Upper lobe of left lung (tissue), 6 donors: ENCODE data around the gene DRD4. TPM values are rescaled to one million over a fixed set of nuclear protein-coding genes. Genes with fewer than 3 reads are reported as not detected.

Experiments used
- ATAC-seq, 2 donors: fragments of 200-7000 bp; cut with Tn5 transposase; one replicate each; pipeline ENCODE4 v1.9.1; 2022; ENCODE audit warnings: mild to moderate bottlenecking in 2 of 2, moderate library complexity in 2 of 2; ENCODE audit not compliant: low FRiP score in 2 of 2
- DNase-seq, 2 donors: peaks; one replicate each; pipeline ENCODE4 v3.0.0-alpha.2; 2019 to 2020
- H3K27ac ChIP-seq, 4 donors: fragments of 200-600 bp; sonication (generic); one replicate each; pipeline ENCODE4 v1.5.1; 2016 to 2019
- H3K27me3 ChIP-seq, 4 donors: fragments of 200-600 bp; sonication (generic); one replicate each; pipeline ENCODE4 v1.5.1; 2017 to 2019
- H3K36me3 ChIP-seq, 4 donors: fragments of 200-600 bp; sonication (generic); one replicate each; pipeline ENCODE4 v1.5.1; 2016 to 2019
- H3K4me1 ChIP-seq, 4 donors: fragments of 200-600 bp; sonication (generic); one replicate each; pipeline ENCODE4 v1.5.1; 2018 to 2019
- H3K4me3 ChIP-seq, 4 donors: fragments of 200-600 bp; sonication (generic); one replicate each; pipeline ENCODE4 v1.5.1; 2017 to 2019; ENCODE audit warnings: mild to moderate bottlenecking in 2 of 4, moderate library complexity in 1 of 4
- H3K9me3 ChIP-seq, 4 donors: fragments of 200-600 bp; sonication (generic); one replicate each; pipeline ENCODE4 v1.5.1; 2018 to 2019
- EP300 ChIP-seq, 4 donors: sonication (generic); formaldehyde crosslinking; IDR thresholded peaks; one replicate each; pipeline ENCODE4 v1.5.1; 2017; ENCODE audit warnings: antibody characterized with exemption in 4 of 4, control low read depth in 2 of 4
- POLR2A ChIP-seq, 4 donors: fragments of 450-650 bp; IDR thresholded peaks; one replicate each; pipeline ENCODE4 v1.5.1; 2016 to 2017; ENCODE audit warnings: antibody characterized with exemption in 4 of 4, mild to moderate bottlenecking in 2 of 4
- POLR2AphosphoS5 ChIP-seq, 2 donors: sonication (generic); formaldehyde crosslinking; IDR thresholded peaks; one replicate each; pipeline ENCODE4 v1.5.1; 2017; ENCODE audit warnings: antibody characterized with exemption in 2 of 2
- WGBS, 2 donors: methylation state at CpG; one replicate each; pipeline ENCODE4 v1.1.5; 2017 to 2018; 5-methylcytosine and 5-hydroxymethylcytosine counted together
- total RNA-seq, 6 donors: library from RNA; depleted of rRNA in 4 of 6; stranded (reverse); fragments of >200 nt in 4 of 6; gene quantifications; one replicate each; pipeline versions ENCODE4 v1.1.0 to v1.2.1, GENCODE V29; 2016 to 2021
- TF ChIP-seq, protein P1 (sequence below), 6 experiments: fragments of 450-650 bp in 4 of 6; fragments of 200-600 bp in 2 of 6; sonication (generic) in 2 of 6; IDR thresholded peaks; one replicate each; pipeline ENCODE4 v1.5.1; 2016 to 2019; ENCODE audit warnings: antibody characterized with exemption in 6 of 6
- donor health status: DM: no; HTN: no; CAD: no; lungs with moderate emphysema.
- donor health status: DM: no; HTN: yes; CAD: no; lungs with severe emphysema.

The DRD4 gene
- total RNA-seq, 6 donors from 2014 or later, result 0.54 to 4.2 (median 1.5) TPM; not detected in 2

DNA sequence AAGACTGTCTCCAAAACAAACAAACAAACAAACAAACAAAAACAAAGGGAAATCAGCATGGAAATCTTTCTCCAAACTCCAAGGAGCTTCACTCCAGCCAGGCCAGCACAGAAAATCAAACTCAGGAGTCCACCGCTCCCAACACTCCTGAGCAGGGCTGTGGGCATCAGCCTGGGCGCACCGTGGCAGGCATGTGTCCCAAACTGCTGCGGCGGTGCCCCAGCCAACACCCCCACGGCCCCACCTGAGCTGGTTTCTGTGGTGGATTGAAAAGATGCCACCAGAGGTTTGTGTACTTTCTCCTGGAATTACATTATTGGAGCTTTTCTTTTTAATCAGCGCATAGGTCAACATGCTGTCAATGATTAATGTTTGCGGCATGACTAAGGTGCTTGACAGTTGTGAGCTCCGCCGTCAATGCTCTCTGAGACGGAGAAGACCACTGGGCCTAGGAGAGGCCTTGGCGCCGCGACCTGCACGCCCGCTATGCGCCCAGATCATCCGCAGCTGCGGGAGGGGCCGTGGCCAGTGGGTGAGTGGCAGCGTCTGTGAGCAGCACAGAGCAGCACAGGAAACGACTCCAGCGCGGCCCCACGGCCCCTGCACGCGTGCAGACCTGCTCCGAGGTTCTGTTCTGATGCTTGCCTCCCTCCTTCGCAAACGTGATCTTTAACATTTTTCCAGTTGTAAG lies 18.1 kb downstream of the DRD4 start:
- Histone ChIP-seq H3K4me3 (no peak overlapping the region), H3K36me3 (peaks cover 0 to 43% (median 23%) of the 10 kb centered on the region in 4 donors), H3K4me1 (peaks cover 0 to 5% (median 0%) of the 10 kb centered on the region in 4 donors), H3K9me3 (no peaks in the 10 kb centered on the region), H3K27ac (no peak overlapping the region), H3K27me3 (no peaks in the 10 kb centered on the region)
- no peak for TF ChIP-seq POLR2A (IDR thresholded peaks at IDR 0.05)
- TF ChIP-seq, protein P1, sequence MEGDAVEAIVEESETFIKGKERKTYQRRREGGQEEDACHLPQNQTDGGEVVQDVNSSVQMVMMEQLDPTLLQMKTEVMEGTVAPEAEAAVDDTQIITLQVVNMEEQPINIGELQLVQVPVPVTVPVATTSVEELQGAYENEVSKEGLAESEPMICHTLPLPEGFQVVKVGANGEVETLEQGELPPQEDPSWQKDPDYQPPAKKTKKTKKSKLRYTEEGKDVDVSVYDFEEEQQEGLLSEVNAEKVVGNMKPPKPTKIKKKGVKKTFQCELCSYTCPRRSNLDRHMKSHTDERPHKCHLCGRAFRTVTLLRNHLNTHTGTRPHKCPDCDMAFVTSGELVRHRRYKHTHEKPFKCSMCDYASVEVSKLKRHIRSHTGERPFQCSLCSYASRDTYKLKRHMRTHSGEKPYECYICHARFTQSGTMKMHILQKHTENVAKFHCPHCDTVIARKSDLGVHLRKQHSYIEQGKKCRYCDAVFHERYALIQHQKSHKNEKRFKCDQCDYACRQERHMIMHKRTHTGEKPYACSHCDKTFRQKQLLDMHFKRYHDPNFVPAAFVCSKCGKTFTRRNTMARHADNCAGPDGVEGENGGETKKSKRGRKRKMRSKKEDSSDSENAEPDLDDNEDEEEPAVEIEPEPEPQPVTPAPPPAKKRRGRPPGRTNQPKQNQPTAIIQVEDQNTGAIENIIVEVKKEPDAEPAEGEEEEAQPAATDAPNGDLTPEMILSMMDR (IDR thresholded peaks at IDR 0.05), result no peak
- TF ChIP-seq EP300 (IDR thresholded peaks at IDR 0.05), result no peak
- no peak for TF ChIP-seq POLR2AphosphoS5 (IDR thresholded peaks at IDR 0.05)
- ATAC-seq (peak in 1 of 2 donors; percentile 63), DNase-seq (no peak)
- 75 to 76% methylated on average over 30 of the region's 30 CpGs for WGBS, 2 donors

DNA sequence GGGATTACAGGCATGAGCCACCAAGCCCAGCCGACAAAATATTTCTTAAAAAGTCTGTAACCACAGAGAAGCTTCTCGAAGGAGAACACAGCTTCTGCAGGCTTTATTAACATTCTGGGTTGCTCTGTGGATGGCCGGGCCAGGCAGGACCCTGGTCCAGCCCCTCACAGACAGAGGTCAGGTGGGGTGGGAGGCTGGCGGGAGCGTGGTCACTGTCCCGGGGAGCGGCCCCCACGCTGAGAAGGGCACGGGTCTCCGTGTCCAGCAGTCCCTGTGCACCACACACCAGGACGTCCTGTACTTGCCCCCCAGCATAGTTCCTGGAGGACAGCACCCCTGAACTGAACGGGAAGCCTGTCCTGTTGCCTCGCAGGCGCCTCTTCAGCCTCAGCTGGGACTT lies 19.4 kb downstream of the DRD4 start:
- Histone ChIP-seq H3K27me3 (no peaks in the 10 kb centered on the region), H3K36me3 (peaks cover 0 to 45% (median 21%) of the 10 kb centered on the region in 4 donors), H3K9me3 (no peaks in the 10 kb centered on the region), H3K4me1 (peaks cover 0 to 5% (median 0%) of the 10 kb centered on the region in 4 donors), H3K4me3 (no peak overlapping the region), H3K27ac (no peak overlapping the region)
- TF ChIP-seq POLR2A (IDR thresholded peaks at IDR 0.05), result no peak
- TF ChIP-seq, protein P1 (IDR thresholded peaks at IDR 0.05), result no peak
- 96 to 98% methylated on average over 13 to 14 of the region's 14 CpGs for WGBS, 2 donors
- ATAC-seq (no peak), DNase-seq (no peak)

DNA sequence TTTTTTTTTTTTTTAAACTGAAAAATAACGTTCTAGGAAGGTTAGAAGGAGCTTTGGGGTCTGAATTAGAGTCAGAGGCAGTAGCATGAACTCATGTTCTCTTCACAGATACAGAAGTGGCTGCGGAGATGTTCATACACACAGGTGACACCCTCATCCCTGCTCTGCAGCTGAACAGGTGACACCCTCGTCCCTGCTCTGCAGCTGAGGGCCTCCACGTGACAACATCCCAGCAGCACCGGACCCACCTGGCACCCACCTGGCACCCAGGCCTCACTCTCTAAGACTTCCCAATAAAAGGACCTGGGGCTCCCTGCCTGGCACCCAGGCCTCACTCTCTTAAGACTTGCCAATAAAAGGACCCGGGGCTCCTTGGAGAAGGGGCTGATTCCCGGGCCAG lies 19.8 kb downstream of the DRD4 start:
- Histone ChIP-seq H3K4me1 (peaks cover 0 to 5% (median 0%) of the 10 kb centered on the region in 4 donors), H3K27me3 (no peaks in the 10 kb centered on the region), H3K9me3 (no peaks in the 10 kb centered on the region), H3K36me3 (peaks cover 0 to 45% (median 21%) of the 10 kb centered on the region in 4 donors), H3K4me3 (no peak overlapping the region), H3K27ac (no peak overlapping the region)
- ATAC-seq (no peak), DNase-seq (no peak)
- WGBS, 2 donors, result 87 to 89% methylated on average over 5 to 7 of the region's 7 CpGs
- TF ChIP-seq, protein P1 (IDR thresholded peaks at IDR 0.05), result no peak
- TF ChIP-seq POLR2AphosphoS5 (IDR thresholded peaks at IDR 0.05) (no peak), EP300 (IDR thresholded peaks at IDR 0.05) (no peak), POLR2A (IDR thresholded peaks at IDR 0.05) (no peak)

DNA sequence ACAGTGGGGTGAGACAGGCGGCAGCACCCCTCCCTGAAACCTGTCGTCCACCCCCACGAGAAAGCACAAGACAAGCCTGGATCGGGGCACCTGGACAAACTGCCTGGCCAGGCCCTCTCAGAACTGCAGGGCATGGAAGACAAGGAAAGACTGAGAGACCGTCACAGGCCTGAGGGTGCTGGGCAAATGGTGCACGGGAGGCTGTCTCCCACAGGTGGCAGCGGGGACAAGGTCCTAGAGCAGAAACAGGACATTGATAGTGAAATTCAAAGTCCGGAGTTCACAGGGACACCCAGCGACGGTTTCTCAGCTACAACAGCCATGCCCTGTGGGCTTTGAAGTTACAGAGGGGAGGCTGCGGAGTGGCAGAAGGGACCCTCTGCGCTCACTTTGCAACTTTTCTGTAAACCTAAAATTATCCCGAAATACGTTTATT lies 20.6 kb downstream of the DRD4 start:
- ATAC-seq (no peak), DNase-seq (no peak)
- Histone ChIP-seq H3K27ac (no peak overlapping the region), H3K36me3 (peaks cover 0 to 45% (median 21%) of the 10 kb centered on the region in 4 donors), H3K4me3 (no peak overlapping the region), H3K9me3 (no peaks in the 10 kb centered on the region), H3K27me3 (no peaks in the 10 kb centered on the region), H3K4me1 (peaks cover 0 to 5% (median 0%) of the 10 kb centered on the region in 4 donors)
- 95 to 96% methylated on average over 14 of the region's 14 CpGs for WGBS, 2 donors
- TF ChIP-seq POLR2AphosphoS5 (IDR thresholded peaks at IDR 0.05) (no peak), EP300 (IDR thresholded peaks at IDR 0.05) (no peak), POLR2A (IDR thresholded peaks at IDR 0.05) (no peak)
- TF ChIP-seq, protein P1 (IDR thresholded peaks at IDR 0.05), result no peak
